22Rv1 (cell line): ENCODE data around the gene DMAP1.

Experiments
- ZFX ChIP-seq: fragments of 450-650 bp; IDR thresholded peaks from 2 replicates; pipeline ENCODE4 v1.6.1; 2017; ENCODE audit warnings: antibody characterized with exemption, borderline replicate concordance
- TF ChIP-seq, protein P1 (sequence below): fragments of 450-650 bp; IDR thresholded peaks from 2 replicates; pipeline ENCODE4 v1.5.1; 2017; ENCODE audit warnings: mild to moderate bottlenecking

GRCh38 chr1:44220001-44220751 lies 6.9 kb downstream of the DMAP1 start:
- TF ChIP-seq, protein P1, sequence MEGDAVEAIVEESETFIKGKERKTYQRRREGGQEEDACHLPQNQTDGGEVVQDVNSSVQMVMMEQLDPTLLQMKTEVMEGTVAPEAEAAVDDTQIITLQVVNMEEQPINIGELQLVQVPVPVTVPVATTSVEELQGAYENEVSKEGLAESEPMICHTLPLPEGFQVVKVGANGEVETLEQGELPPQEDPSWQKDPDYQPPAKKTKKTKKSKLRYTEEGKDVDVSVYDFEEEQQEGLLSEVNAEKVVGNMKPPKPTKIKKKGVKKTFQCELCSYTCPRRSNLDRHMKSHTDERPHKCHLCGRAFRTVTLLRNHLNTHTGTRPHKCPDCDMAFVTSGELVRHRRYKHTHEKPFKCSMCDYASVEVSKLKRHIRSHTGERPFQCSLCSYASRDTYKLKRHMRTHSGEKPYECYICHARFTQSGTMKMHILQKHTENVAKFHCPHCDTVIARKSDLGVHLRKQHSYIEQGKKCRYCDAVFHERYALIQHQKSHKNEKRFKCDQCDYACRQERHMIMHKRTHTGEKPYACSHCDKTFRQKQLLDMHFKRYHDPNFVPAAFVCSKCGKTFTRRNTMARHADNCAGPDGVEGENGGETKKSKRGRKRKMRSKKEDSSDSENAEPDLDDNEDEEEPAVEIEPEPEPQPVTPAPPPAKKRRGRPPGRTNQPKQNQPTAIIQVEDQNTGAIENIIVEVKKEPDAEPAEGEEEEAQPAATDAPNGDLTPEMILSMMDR, result no peak
- TF ChIP-seq ZFX, result no peak
